ENCODE results near the gene TCERG1. TPM values are rescaled to one million over a fixed set of nuclear protein-coding genes. Genes with fewer than 3 reads are reported as not detected.
A peak's percentile ranks its signal among the peaks of the same experiment; 100 is the strongest.

TCERG1 gene
- total and polyA plus RNA-seq, 9 of the 15 experiments (the other 6 are each of a cell fraction or from before 2014, with no cell fraction given), result 50.3 to 148 (median 119) TPM

DNA sequence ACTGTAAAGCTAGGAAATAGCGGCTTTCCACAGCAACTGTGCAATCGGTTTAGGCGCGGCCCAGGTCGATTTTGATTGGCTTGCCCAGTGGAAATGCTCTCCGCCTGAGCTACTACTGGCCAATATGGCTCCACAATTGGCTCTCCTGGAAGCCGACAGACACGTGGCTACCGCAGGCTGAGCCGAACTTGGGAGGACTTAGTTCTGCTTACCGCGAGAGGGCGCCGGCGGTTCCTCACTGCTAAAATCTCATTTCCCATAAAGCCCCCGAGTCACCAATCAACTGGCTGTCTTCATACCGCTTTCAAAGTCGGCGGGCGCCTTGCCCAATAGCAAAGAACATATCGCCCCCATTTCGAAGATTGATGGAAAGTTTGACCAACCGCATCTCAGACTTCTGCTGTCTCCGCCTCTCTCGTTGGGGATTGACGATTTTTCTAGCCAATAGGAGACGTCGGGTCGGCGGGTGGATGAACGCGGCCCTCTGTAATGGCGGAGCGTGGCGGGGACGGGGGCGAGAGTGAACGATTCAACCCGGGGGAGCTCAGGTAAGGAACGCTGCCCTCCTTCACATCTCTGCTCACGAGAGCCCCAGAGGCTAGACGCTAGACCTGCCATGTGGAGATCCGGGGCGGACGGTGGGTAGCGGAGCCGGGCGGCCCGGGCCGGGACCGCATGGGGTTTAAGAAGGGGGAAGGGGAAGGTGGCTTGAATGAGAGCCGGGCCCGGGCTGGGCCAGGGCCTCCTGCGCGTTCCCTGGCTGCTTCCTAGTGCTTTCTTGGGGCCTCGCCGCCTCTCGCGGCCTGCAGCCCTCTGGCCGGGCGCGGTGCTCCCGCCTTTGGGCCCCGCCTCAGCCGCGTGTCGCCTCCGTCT lies at the start of gene TCERG1 (continued):
- no peak for TF ChIP-seq SRF (CRISPR knock-in tag; IDR thresholded peaks at IDR 0.05)
- peak; percentile 86; the same call in 1 of the 2 replicates for TF ChIP-seq HSF4 (CRISPR knock-in tag; IDR thresholded peaks at IDR 0.05; ENCODE audit: borderline replicate concordance)
- TF ChIP-seq, protein P1, sequence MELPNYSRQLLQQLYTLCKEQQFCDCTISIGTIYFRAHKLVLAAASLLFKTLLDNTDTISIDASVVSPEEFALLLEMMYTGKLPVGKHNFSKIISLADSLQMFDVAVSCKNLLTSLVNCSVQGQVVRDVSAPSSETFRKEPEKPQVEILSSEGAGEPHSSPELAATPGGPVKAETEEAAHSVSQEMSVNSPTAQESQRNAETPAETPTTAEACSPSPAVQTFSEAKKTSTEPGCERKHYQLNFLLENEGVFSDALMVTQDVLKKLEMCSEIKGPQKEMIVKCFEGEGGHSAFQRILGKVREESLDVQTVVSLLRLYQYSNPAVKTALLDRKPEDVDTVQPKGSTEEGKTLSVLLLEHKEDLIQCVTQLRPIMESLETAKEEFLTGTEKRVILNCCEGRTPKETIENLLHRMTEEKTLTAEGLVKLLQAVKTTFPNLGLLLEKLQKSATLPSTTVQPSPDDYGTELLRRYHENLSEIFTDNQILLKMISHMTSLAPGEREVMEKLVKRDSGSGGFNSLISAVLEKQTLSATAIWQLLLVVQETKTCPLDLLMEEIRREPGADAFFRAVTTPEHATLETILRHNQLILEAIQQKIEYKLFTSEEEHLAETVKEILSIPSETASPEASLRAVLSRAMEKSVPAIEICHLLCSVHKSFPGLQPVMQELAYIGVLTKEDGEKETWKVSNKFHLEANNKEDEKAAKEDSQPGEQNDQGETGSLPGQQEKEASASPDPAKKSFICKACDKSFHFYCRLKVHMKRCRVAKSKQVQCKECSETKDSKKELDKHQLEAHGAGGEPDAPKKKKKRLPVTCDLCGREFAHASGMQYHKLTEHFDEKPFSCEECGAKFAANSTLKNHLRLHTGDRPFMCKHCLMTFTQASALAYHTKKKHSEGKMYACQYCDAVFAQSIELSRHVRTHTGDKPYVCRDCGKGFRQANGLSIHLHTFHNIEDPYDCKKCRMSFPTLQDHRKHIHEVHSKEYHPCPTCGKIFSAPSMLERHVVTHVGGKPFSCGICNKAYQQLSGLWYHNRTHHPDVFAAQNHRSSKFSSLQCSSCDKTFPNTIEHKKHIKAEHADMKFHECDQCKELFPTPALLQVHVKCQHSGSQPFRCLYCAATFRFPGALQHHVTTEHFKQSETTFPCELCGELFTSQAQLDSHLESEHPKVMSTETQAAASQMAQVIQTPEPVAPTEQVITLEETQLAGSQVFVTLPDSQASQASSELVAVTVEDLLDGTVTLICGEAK (IDR thresholded peaks at IDR 0.05), result no peak
- TF ChIP-seq, protein P1 (CRISPR knock-in tag; IDR thresholded peaks at IDR 0.05), result no peak
- TF ChIP-seq PHF8 (IDR thresholded peaks at IDR 0.05; ENCODE audit: borderline replicate concordance, low read length), result peak; percentile 95
- 0 out of 2 replicates have a peak, but pooled peaks have one; percentile 31 for TF ChIP-seq FOXO4 (CRISPR knock-in tag; IDR thresholded peaks at IDR 0.05)
- TF ChIP-seq ATF1 (CRISPR knock-in tag; IDR thresholded peaks at IDR 0.05), result no peak
- peak; percentile 94 for TF ChIP-seq ATF1 (tag; IDR thresholded peaks at IDR 0.05)
- peak; percentile 48; the same call in 1 of the 2 replicates for TF ChIP-seq TCF7L2 (IDR thresholded peaks at IDR 0.05; ENCODE audit: low read depth, low read length)
- no peak for TF ChIP-seq SRSF7 (optimal IDR thresholded peaks at IDR 0.05; ENCODE audit: low read depth, low read length)
- peak; percentile 32; the same call in 1 of the 2 replicates for TF ChIP-seq NBN (IDR thresholded peaks at IDR 0.05; ENCODE audit: low read depth)
- no peak for TF ChIP-seq CGGBP1 (CRISPR knock-in tag; IDR thresholded peaks at IDR 0.05)
- peak; percentile 38 for TF ChIP-seq HNRNPLL (IDR thresholded peaks at IDR 0.05; ENCODE audit: low read depth, low read length, poor library complexity, severe bottlenecking)
- TF ChIP-seq CREBBP (IDR thresholded peaks at IDR 0.05; ENCODE audit: low read depth, low read length), result no peak
- no peak for TF ChIP-seq SIRT6 (IDR thresholded peaks at IDR 0.05; ENCODE audit: low read depth, low read length)
- TF ChIP-seq FOS (IDR thresholded peaks at IDR 0.05; ENCODE audit: extremely low read depth, insufficient read length), result peak; percentile 97
- peak; percentile 87 for TF ChIP-seq BACH1 (tag; IDR thresholded peaks at IDR 0.05)
